SIG-M5 treated with dmso at 0.1 percent for 504 hours (cell line): ENCODE results near the gene IFT122.
"Not testable (repeated sequence)": the region's sequence is repeated elsewhere in the genome, so short reads cannot be mapped to it uniquely, and the experiment has no call there.

Experiments used
- DNase-seq: peaks from one replicate; lab custom pipeline; 2025; ENCODE audit not compliant: unreplicated experiment; lab: John Stamatoyannopoulos, UW

The IFT122 gene

GRCh38 chr3:129494499-129494898 lies 54.5 kb downstream of the IFT122 start:
- DNase-seq, result not testable (repeated sequence)

DNA sequence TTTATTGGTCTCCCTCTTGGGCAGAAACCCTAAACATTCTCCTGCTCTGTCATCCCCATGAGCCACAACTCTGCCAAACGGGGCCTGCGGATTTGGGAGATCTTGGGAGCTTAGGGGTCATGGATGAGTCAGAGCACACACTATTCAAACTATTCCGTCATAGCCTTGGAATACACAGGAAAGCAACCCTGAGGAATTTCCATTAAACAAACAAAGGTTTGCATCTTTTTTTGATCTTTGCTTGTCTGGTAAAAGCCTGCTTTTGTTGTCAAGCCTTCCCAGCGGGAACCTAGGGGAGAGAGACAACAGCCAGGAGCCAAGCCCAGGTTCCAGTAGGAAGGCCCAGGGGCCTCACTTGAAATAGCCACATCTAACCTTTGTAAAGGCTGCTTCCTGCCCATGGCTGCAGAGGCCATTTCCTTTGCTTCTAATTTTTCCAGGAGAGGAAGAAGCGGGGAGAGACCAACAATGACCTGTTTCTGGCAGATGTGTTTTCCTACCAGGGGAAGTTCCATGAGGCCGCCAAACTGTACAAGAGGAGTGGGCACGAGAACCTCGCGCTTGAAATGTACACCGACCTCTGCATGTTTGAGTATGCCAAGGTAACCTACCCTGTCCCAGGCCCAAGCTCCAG lies 55.1 kb downstream of the IFT122 start:
- DNase-seq, result not testable (repeated sequence)

- DNase-seq, result not testable (repeated sequence)
Observed at GRCh38 chr3:129497876-129498275, 57.9 kb downstream of the IFT122 start.

GRCh38 chr3:129498603-129499488 lies 58.8 kb downstream of the IFT122 start:
- DNase-seq, result not testable (repeated sequence)

GRCh38 chr3:129499604-129500333 lies 59.7 kb downstream of the IFT122 start:
- DNase-seq, result not testable (repeated sequence)

DNA sequence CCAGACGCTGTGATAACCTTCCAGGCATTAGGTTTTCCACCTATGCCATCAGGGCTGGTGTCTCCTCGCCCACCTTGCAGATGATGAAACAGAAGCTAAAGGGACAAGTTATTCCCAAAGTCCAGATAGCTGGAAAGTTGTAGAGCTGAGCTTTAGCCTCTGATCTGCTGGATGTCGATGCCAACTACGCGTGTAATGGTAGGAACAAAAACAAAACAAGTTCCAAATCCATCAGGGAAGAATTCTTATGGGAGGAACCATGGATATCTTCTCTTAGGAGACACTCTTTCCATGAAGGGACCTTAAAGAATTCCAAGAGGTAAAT lies 60.3 kb downstream of the IFT122 start:
- no peak for DNase-seq

DNA sequence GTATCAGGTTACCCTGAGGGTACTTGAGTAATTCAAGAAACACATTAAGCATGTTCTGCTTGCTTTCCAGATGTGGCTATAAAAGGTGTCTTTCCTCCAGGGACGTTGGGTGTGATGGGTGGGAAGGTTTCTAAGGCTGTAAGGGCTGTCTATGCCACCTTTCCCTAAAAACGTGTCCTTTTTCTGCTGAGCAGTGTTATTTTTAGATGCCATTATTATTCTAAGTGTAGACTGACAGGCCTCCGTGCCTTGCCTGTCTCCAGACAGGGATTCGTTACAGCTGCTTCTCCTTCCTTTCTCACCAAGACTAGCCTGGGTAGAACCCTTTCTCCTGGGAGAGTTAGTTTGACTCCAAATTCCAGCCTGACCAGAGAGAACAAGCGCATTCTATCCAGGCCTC lies 61.6 kb downstream of the IFT122 start:
- no peak for DNase-seq

- DNase-seq, result no peak
Observed at GRCh38 chr3:129502641-129503408, 62.8 kb downstream of the IFT122 start.

GRCh38 chr3:129503471-129504291 lies 63.7 kb downstream of the IFT122 start:
- DNase-seq, result no peak

- DNase-seq, result peak; percentile 78
Observed at GRCh38 chr3:129504471-129505100, 64.6 kb downstream of the IFT122 start.

DNA sequence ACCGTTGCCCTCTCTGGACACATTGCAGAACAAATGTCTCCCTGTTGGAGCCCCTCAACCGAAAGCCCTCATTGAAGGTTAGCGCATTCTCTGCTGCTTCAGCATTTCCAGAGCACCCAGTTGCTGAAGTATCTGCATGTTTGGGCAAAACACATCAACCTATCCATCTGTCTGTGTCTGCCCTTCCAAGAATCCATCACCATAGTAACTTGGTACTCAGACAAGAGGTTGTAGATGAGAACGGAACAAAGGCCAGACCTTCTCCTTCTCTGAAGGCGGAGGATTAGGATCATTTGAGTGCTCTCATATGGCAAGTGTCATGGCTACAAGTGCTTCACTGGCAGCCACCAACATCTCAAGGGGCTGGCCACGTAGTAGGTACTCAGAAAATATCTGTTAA lies 65.3 kb downstream of the IFT122 start:
- no peak for DNase-seq

DNA sequence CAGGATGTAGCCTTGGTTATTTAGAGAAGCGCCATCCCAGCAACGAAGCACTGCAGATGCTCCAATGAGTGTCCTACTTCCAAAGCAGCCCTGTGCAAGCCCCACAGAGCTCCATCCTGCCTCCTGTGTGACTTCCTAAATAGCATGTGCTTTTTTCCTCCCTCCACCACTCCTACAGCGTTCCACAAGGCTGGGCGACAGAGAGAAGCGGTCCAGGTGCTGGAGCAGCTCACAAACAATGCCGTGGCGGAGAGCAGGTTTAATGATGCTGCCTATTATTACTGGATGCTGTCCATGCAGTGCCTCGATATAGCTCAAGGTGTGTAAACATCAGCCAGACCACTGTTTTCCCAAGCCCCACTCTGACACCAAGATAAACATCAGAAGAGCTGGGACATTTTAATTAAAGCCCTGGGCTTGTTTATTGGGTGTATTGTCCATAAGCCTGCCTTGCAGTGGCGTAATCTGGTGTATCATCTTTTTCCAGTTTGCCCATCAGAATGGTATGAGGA lies 66.3 kb downstream of the IFT122 start:
- peak; percentile 43 for DNase-seq

GRCh38 chr3:129507181-129507831 lies 67.3 kb downstream of the IFT122 start:
- DNase-seq, result no peak

GRCh38 chr3:129512595-129512994 lies 72.6 kb downstream of the IFT122 start:
- DNase-seq, result no peak

- DNase-seq, result no peak
Observed at GRCh38 chr3:129513705-129514104, 73.7 kb downstream of the IFT122 start.

DNA sequence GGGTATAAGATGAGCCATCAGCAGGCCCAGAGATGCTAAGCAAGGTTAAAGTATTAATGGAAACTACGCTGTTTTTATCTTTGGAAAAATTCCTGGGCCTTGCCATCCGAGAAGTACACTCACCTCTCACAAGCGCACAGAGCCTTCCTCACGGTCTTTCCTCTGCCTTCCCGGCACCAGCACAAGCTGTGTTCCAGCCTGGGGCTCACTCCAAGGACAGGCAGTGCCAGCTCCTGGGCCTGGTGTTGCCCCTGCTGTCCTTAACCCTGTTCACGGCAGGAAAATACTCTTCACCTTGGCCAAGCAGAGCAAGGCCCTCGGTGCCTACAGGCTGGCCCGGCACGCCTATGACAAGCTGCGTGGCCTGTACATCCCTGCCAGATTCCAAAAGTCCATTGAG lies 74.1 kb downstream of the IFT122 start:
- no peak for DNase-seq

DNA sequence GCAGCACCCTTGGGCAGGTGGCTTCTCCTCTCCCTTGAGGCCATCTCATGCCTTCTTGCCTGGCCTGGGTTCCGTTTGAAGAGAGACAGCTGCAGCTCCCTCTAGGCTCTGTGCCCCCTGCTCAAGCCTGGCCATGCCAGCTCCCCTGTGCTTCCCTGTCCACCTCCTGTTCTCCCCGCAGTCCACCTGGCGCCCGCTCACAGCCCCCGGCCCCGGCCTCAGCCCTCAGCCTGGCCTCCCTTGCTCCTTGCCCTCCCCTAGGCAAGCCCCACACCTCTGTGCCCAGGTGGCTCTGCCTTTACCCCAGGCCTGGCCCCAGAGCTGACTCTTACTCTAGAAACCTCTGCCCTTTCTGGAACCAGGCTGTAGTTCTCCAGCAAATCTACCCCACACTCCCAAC lies 74.5 kb downstream of the IFT122 start:
- no peak for DNase-seq

- DNase-seq, result not testable (repeated sequence)
Observed at GRCh38 chr3:129515108-129515820, 75.2 kb downstream of the IFT122 start.
